GM12864 (cell line): Measurements from ENCODE around the gene OR5B21.

Source experiments
- DNase-seq: peaks from one replicate; pipeline ENCODE4 v3.0.0-alpha.2; 2011; ENCODE audit warnings: low read depth
- H3K4me3 ChIP-seq: 2 replicates; pipeline ENCODE4 v1.5.1; 2011; ENCODE audit warnings: mild to moderate bottlenecking, low read depth, low read length, control low read depth
- TF ChIP-seq, protein P1 (sequence below): IDR thresholded peaks from 2 replicates; pipeline ENCODE4 v1.5.1; 2011; ENCODE audit warnings: low read depth, mild to moderate bottlenecking, moderate library complexity, low read length, control low read depth, inconsistent platforms; ENCODE audit errors: missing control alignments

OR5B21 gene

DNA sequence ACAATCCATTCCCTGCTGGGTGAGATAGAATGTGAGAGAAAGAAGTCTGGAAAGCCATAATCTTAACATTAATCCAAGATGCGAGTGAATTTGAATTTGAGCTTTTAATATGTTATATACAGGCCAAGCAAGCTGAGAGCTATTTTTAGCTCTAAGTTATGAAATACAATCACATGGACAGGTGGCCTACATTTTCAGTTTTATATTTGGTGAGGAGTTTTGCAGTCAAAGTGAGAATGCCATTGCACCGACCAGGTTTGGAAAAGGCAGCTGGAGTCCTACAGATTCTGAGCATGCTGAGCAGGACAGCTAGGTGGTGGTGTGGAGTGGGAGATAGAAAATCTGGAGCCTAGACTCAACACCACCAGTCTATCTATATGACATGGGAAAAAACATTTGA, 12.0 kb downstream of the OR5B21 start:
- TF ChIP-seq, protein P1, sequence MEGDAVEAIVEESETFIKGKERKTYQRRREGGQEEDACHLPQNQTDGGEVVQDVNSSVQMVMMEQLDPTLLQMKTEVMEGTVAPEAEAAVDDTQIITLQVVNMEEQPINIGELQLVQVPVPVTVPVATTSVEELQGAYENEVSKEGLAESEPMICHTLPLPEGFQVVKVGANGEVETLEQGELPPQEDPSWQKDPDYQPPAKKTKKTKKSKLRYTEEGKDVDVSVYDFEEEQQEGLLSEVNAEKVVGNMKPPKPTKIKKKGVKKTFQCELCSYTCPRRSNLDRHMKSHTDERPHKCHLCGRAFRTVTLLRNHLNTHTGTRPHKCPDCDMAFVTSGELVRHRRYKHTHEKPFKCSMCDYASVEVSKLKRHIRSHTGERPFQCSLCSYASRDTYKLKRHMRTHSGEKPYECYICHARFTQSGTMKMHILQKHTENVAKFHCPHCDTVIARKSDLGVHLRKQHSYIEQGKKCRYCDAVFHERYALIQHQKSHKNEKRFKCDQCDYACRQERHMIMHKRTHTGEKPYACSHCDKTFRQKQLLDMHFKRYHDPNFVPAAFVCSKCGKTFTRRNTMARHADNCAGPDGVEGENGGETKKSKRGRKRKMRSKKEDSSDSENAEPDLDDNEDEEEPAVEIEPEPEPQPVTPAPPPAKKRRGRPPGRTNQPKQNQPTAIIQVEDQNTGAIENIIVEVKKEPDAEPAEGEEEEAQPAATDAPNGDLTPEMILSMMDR, result no peak
- H3K4me3 ChIP-seq, result no peak overlapping the region
- DNase-seq, result no peak

DNA sequence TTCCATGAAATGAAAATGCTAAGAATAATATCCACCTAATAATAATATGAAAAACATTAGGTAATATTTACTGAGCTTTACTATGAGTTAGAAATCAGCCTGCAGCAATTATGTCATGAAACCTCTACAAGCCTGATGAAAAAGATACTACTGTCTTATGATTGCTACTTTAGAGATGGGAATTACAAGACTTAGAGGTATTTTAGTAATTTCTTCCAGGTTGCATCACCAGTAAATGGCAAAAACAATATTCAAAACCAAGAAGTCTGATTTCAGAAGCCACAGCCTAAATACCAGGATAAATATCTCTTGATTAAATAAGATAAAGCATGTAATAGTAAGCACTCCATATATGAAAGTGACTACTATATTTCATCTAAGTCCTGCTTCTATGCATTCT, 13.8 kb downstream of the OR5B21 start:
- no peak for DNase-seq
- H3K4me3 ChIP-seq, result no peak overlapping the region
- TF ChIP-seq, protein P1, result no peak

DNA sequence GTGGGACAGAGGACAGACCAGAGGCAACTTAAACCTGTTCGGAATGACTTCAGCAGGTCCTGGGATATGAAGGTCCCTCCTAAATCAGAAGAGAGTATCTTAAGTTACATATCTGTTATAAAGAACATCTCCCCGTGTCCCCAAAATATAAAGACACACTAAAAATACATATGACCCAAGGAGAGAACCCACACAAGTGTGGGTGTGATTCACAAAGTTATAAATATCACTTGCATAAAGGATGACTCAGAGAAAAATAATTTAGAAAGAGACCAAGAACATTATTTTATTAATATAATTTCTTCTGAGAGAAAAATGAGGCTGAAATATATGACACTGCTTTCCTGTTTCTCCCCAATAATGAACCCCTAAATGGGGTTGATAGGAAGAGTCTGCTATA, 14.2 kb downstream of the OR5B21 start:
- no peak for DNase-seq
- H3K4me3 ChIP-seq, result no peak overlapping the region
- TF ChIP-seq, protein P1, result no peak

DNA sequence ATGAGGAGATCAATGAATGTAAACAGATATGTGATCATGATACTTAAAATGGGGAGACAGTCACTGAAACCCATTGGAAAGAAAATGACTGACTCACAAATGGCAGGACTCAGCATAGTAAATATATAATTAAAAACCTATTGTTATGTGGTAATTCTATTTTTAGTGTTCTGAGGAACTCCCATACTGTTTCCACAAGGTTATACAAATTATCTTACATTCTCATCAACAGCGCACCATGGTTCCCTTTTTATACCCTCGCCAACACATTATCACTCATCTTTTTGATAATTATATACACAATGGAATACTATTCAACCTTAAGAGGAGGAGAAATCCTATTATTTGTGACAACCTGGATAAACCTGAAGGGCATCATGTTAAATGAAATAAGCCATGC, 17.1 kb downstream of the OR5B21 start:
- TF ChIP-seq, protein P1, result no peak
- DNase-seq, result no peak

DNA sequence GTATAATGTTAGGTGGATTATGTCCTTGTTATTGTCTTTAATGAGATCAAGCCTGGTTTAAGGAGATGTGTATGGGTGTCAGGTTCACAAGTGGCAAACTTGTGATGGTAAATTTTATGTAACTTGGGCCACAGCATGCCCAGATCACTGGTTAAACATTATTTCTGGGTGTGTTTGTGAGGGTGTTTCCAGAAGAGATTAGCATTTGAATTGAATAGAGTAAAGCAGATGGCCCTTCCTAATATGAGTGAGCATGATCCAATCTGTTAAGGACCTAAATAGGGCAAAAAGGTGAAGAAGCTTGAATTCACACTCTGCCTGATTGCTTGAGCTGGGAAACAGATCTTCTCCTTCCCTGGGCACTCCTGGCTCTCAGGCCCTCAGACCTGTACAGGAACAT, 20.7 kb downstream of the OR5B21 start:
- no peak for DNase-seq
- TF ChIP-seq, protein P1, result no peak
- H3K4me3 ChIP-seq, result no peak overlapping the region

More for the DNA sequence above, 17.1 kb downstream of the OR5B21 start:
- H3K4me3 ChIP-seq, result no peak overlapping the region

DNA sequence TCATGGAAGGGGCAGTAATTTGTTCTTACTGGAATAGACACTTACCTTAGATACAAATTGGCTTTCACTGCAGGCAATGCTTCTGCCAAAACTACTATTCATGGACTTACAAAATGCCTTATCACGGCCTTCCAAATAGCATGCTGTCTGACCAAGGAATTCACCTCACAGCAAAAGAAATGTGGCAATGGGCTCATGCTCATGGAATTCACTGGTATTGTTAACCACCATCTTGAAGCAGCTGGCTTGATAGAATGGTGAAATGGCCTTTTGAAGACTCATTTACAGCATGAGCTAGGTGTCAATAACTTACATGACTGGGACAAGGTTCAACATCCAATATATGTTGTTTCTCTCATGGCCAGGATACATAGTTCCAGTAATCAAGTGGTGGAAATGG, 21.9 kb downstream of the OR5B21 start:
- no peak overlapping the region for H3K4me3 ChIP-seq
- no peak for DNase-seq
- TF ChIP-seq, protein P1, result no peak

DNA sequence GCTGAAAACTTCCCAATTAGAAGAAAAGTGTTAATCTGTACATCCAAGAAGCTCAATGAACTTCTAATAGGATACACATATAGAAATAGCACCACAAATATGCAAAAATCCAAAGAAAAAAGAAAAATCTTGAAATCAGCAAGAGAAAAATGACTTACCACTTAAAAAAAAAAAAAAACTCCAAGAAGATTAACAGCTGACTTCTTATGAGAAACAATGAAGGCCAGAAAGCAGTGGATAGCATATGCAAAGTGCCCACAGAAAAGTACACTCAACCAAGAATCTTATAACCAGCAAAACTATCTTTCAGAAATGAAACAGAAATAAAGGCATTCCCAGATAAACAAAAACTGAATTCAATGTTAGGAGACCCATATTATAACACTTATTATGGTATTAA, 36.0 kb downstream of the OR5B21 start:
- DNase-seq, result no peak
- H3K4me3 ChIP-seq, result no peak overlapping the region
- TF ChIP-seq, protein P1, result no peak
